Small intestine (tissue), 16 donors: ENCODE results near the gene TGFBR1. TPM values are rescaled to one million over a fixed set of nuclear protein-coding genes. Genes with fewer than 3 reads are reported as not detected.

Source experiments
- DNase-seq, 2 donors: peaks; one replicate each; pipeline versions ENCODE4 v3.0.0 to v3.0.0-alpha.2; 2013
- FAIRE-seq: peaks from 2 replicates; lab custom pipeline; 2012; peaks lifted over from hg19 to GRCh38; lab: Jason Lieb, UNC
- H3K27ac ChIP-seq, 3 donors: one replicate each; pipeline ENCODE4 v1.5.1; 2013; ENCODE audit warnings: low read length in 2 of 3, mild to moderate bottlenecking in 2 of 3, control low read depth in 1 of 3, inconsistent platforms in 1 of 3, low read depth in 1 of 3, moderate library complexity in 1 of 3
- H3K27me3 ChIP-seq, 3 donors: one replicate each; pipeline ENCODE4 v1.6.1; 2013; ENCODE audit warnings: low read length in 3 of 3, inconsistent platforms in 1 of 3; ENCODE audit not compliant: control insufficient read depth in 3 of 3, insufficient read depth in 3 of 3
- H3K36me3 ChIP-seq, 3 donors: one replicate each; pipeline ENCODE4 v1.6.1; 2013; ENCODE audit warnings: low read length in 3 of 3, inconsistent platforms in 1 of 3, low read depth in 1 of 3, mild to moderate bottlenecking in 1 of 3, moderate library complexity in 1 of 3; ENCODE audit not compliant: control insufficient read depth in 3 of 3, insufficient read depth in 2 of 3
- H3K4me1 ChIP-seq, 3 donors: one replicate each; pipeline ENCODE4 v1.6.1; 2013; ENCODE audit warnings: low read length in 2 of 3, inconsistent platforms in 1 of 3, low read depth in 1 of 3, mild to moderate bottlenecking in 1 of 3, moderate library complexity in 1 of 3; ENCODE audit not compliant: control insufficient read depth in 3 of 3, insufficient read depth in 2 of 3
- H3K4me3 ChIP-seq, 3 donors: one replicate each; pipeline ENCODE4 v1.5.1; 2013; ENCODE audit warnings: low read length in 3 of 3, control low read depth in 1 of 3, inconsistent platforms in 1 of 3, low read depth in 1 of 3, mild to moderate bottlenecking in 1 of 3, moderate library complexity in 1 of 3
- H3K9me3 ChIP-seq, 2 donors: one replicate each; pipeline ENCODE4 v1.6.1; 2013; ENCODE audit warnings: low read depth in 1 of 2, low read length in 1 of 2; ENCODE audit not compliant: control insufficient read depth in 2 of 2, insufficient read depth in 1 of 2
- WGBS, 3 donors: extraction: QIAGEN DNeasy Blood & Tissue Kit; methylation state at CpG; one replicate each; pipeline ENCODE4 v1.1.7; 2013; 5-methylcytosine and 5-hydroxymethylcytosine counted together
- long read RNA-seq, 10 donors: transcript quantifications; one replicate each; lab custom pipeline, GENCODE V29; 2026
- polyA plus RNA-seq, 4 donors: library from polyadenylated mRNA; stranded (reverse) in 3 of 4; unstranded in 1 of 4; fragments of 200-250 nt in 3 of 4; fragments of 120-200 nt in 1 of 4; gene quantifications; one replicate each; pipeline versions ENCODE4 v1.2.1 to v1.2.3, GENCODE V29; 2013
- donor health status: healthy with polysubstance abuse.
- donor health status: control.
- donor health status: control.
- donor health status: Bipolar disorder and iron deficiency.
- donor health status: healthy.

Gene TGFBR1
- 10 to 100 TPM in 1 of 4 donors, 1 to 10 TPM in 3; 3.8 to 16.2 (median 6.8) TPM for polyA plus RNA-seq
- long read RNA-seq, donor 1, full-length matches to known transcripts: 3 of 3 reads
- long read RNA-seq, donor 1, partial matches to known transcripts: 0 of 3 reads
- long read RNA-seq, donor 1, other reads (novel, unspliced or antisense): 0 of 3 reads
- long read RNA-seq, donor 2, full-length matches to known transcripts: 4 of 4 reads
- long read RNA-seq, donor 2, partial matches to known transcripts: 0 of 4 reads
- long read RNA-seq, donor 2, other reads (novel, unspliced or antisense): 0 of 4 reads
- long read RNA-seq, donor 3: 0 reads
- long read RNA-seq, donor 4: 0 reads
- long read RNA-seq, donor 5: 0 reads
- long read RNA-seq, donor 6, full-length matches to known transcripts: 3 of 3 reads
- long read RNA-seq, donor 6, partial matches to known transcripts: 0 of 3 reads
- long read RNA-seq, donor 6, other reads (novel, unspliced or antisense): 0 of 3 reads
- long read RNA-seq, donor 7, full-length matches to known transcripts: 4 of 4 reads
- long read RNA-seq, donor 7, partial matches to known transcripts: 0 of 4 reads
- long read RNA-seq, donor 7, other reads (novel, unspliced or antisense): 0 of 4 reads
- long read RNA-seq, donor 8: 0 reads
- long read RNA-seq, donor 9, full-length matches to known transcripts: 2 of 2 reads
- long read RNA-seq, donor 9, partial matches to known transcripts: 0 of 2 reads
- long read RNA-seq, donor 9, other reads (novel, unspliced or antisense): 0 of 2 reads
- long read RNA-seq, donor 10, full-length matches to known transcripts: 3 of 3 reads
- long read RNA-seq, donor 10, partial matches to known transcripts: 0 of 3 reads
- long read RNA-seq, donor 10, other reads (novel, unspliced or antisense): 0 of 3 reads

DNA sequence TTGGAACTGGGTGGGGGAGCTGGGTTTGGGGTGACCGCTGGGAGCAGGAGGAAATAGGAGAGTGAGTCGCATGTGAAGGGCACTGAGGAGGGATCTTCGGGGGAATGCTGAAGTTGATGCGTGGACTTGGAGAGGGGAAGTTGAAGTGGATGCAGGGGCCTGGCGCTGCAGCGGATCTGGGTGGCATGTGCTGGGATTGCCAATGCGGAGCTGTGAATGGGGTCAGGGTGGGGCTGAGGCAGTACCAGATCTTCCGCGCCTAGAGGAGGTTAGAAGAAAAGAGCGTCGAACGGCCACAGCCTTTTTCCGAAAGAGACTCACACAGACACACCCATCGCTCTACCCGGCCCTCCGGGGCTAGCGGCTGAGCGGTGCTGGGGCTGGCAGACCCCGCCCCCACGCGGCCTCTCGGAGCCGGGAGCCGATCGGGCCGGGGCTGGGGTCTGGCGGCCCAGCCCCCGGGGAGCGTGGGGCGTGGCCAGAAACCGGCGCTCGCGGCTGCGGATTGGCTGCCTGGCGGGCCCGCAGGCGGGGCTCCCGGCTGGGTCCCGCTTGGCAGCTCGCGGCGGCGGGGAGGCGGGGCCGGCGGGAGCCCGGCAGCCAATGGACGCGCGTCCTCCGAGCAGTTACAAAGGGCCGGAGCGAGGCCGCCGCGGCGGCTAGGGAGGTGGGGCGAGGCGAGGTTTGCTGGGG, at the start of gene TGFBR1:
Gene TGFBR1 (plus strand): TSS at position 655 of the 693 bp plus-strand sequence. CDS start 93 bp downstream, outside the sequence.
- peak within 1 kb of the TSS; percentile 60 to 91 (median 82) for H3K27ac ChIP-seq
- WGBS, 3 donors: 0 to 1% (median 0%) methylated on average over 36 to 60 of the region's 60 CpGs
- H3K9me3 ChIP-seq: no peaks in the 10 kb centered on the region
- peak; percentile 93 to 96 for DNase-seq
- peaks cover 0 to 22% (median 16%) of the 10 kb centered on the region in 3 donors for H3K4me1 ChIP-seq
- H3K4me3 ChIP-seq: peak within 1 kb of the TSS; percentile 78 to 99 (median 86)
- no peaks in the 10 kb centered on the region for H3K27me3 ChIP-seq
- no peaks in the 10 kb centered on the region for H3K36me3 ChIP-seq
- no peak for FAIRE-seq

DNA sequence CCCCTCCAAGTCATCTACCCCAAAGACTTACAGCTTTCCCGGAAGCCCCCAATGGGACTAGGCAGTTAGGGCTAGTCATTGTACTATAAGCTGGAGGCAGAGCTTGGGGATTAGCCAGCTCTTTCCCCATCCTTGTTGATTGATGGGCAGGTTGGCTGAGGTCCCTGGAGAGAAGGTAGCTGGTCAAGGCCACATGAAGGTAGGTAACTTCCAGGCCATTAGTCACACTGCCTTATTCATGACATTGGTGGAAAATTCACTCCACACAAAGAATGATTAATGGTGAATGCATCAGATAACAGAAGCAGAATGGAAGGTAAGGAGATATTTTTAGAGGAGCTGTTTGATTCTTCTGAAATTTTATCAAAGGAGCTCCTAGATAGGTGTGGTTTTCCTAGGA, 49.5 kb upstream of the TGFBR1 start:
- no peaks in the 10 kb centered on the region for H3K27me3 ChIP-seq
- no peak overlapping the region for H3K4me3 ChIP-seq
- DNase-seq: no peak
- H3K36me3 ChIP-seq: no peaks in the 10 kb centered on the region
- H3K27ac ChIP-seq: no peak overlapping the region
- no peak for FAIRE-seq
- 95 to 100% (median 96%) methylated on average over 1 of the region's 1 CpG for WGBS, 3 donors
- H3K9me3 ChIP-seq: no peaks in the 10 kb centered on the region
- peaks cover 0 to 4% (median 0%) of the 10 kb centered on the region in 3 donors for H3K4me1 ChIP-seq

DNA sequence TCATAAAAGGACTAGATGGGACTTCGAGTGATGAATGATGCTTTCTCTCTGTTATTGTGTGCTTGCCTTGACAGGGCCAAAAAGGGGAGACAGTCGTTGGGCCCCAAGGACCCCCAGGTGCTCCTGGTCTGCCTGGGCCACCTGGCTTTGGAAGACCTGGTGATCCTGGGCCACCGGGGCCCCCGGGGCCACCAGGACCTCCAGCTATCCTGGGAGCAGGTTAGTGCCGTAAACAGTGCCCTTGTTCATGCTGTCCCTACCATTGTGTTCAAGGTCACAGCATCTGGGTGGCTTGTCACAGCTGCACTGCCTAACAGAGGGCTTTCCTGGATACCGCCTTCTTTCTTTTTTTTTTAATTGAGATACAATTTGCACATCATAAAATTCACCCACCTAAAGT, 48.7 kb upstream of the TGFBR1 start:
- no peak overlapping the region for H3K27ac ChIP-seq
- no peak for DNase-seq
- FAIRE-seq: no peak
- peaks cover 0 to 4% (median 0%) of the 10 kb centered on the region in 3 donors for H3K4me1 ChIP-seq
- H3K4me3 ChIP-seq: no peak overlapping the region
- 89 to 98% (median 97%) methylated on average over 6 of the region's 6 CpGs for WGBS, 3 donors
- H3K27me3 ChIP-seq: no peaks in the 10 kb centered on the region
- H3K36me3 ChIP-seq: no peaks in the 10 kb centered on the region
- H3K9me3 ChIP-seq: no peaks in the 10 kb centered on the region

DNA sequence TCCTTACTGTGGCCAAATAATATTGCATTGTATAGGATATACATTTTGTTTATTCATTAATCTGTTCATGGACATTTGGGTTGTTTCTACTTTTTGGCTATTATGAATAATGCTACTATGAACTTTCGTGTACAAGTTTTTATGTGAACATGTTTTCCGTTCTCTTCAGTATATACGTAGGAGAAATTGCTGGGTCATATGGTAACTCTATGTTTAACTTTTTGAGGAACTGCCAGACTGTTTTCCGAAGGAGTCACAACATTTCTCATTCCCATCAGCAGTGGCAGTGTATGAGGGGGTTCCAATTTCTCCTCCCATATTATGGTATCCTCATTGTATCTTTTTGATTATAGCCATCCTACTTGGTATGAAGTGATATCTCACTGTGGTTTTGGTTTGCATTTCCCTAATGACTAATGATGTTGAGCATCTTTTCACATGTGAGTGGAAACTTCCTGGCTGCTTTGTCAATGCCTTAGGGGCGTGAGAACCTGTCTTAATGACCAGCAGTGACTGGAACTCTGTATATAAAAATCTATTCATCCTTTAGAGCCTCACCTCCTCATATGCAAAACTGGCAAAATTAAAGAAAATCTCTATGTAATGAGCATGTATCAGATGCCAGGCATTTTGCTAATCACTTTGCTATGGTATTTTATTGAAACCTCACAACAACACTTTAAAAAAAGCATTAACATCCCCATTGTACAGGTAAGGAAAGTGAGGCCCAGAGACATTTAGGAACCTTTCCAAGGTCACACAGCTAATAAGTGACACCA, 47.8 kb upstream of the TGFBR1 start:
- Histone ChIP-seq H3K4me1 (no peaks in the 10 kb centered on the region), H3K27ac (peak overlapping the region in 1 of 3 donors; percentile 14), H3K4me3 (no peak overlapping the region), H3K27me3 (no peaks in the 10 kb centered on the region), H3K9me3 (no peaks in the 10 kb centered on the region), H3K36me3 (no peaks in the 10 kb centered on the region)
- FAIRE-seq (no peak), DNase-seq (peak in 1 of 2 donors; percentile 33)
- WGBS, 3 donors: 70 to 79% (median 71%) methylated on average over 5 of the region's 5 CpGs

DNA sequence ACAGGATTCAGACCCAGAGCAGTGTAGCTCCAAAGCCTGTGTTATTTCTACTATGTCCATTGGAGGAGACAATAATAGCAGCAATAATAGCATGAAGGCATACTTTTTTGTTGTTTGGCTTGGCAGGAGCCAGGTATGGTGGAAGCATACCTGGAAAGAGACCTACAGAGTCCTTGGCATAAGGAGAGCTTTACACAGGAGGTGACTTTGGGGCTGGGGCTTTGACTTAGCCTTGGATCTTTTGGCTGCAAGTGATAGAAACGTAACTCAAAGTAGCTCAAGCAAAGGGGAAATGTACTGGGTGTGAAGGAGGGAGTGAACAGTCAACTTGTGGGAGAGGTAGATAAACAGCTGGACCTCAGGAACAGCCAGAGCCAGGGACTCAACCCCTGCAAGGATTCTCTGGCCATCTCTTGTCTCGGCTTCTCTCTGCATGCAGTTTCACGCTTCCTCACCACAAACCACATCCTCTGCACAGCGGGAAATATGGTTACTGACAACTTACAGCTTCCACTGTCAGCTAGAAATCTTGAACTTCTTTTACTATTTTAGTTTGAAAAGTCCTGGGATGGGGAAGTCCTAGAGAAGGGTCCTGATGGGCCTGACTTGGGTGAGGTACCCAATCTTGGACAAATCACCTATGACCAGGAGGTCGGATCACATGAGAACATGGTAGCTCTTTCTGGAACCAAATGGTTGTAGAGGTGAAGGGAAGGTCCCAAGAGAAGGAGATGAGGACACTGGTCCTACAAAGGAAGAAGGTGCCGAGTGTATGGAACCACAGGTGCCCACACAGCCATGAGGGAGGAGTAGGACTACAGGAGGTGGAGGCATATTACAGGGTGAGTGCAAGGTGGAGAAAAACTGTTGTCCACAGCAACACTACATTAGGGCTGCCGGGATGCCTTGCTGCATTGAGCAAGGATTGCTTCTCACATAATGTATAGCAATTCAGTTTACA, 47.0 kb upstream of the TGFBR1 start:
- 65 to 86% (median 69%) methylated on average over 7 of the region's 7 CpGs for WGBS, 3 donors
- no peaks in the 10 kb centered on the region for H3K27me3 ChIP-seq
- no peaks in the 10 kb centered on the region for H3K4me1 ChIP-seq
- no peak overlapping the region for H3K4me3 ChIP-seq
- H3K36me3 ChIP-seq: no peaks in the 10 kb centered on the region
- H3K9me3 ChIP-seq: no peaks in the 10 kb centered on the region
- H3K27ac ChIP-seq: peak overlapping the region in 2 of 3 donors; percentile 19 to 35
- DNase-seq (peak; percentile 11 to 67), FAIRE-seq (no peak)

DNA sequence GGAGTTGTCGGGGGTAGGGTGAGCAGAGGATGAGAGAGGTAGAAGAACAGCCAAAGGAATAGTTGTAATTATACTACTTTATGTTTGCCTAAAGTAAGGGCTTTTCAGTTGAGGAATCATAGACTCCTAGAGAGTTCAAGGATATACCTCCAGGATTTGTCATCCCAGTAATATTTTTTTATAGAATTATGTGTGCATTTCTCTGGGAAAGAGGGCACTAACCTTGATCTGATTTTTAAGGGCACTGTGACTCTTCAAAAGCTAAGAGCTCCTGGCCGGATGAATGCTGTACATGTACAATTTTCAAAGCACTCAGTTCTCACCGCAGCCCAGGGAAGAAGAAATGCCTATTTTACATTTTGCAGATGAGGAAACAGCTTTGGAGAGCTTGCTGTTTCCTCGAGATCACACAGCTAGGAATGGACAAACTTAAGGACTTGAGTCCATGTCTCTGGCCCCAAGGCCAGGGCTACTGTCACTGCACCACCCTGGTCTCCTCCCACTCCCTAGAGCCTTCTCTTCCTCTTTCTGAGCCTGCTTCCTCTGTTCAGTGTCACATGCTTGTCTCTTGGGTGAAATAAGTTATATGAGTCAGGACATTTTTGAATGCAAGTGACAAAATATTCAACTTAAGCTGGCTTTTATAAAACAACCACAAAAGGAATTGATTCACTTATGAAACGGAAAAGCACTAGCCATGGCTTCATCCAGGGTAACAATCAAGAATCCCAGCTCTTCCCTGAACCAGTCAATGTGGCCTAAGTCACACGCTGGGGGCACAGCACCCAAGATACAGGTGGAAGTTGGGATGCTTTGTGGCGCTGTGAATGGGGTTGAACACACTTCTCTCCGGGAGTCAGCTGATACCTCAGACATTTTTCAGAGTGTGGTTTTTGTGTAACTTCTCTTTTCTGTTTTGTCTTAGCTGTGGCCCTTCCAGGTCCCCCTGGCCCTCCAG, 45.7 kb upstream of the TGFBR1 start:
- FAIRE-seq: no peak
- Histone ChIP-seq H3K9me3 (no peaks in the 10 kb centered on the region), H3K4me3 (no peak overlapping the region), H3K27me3 (no peaks in the 10 kb centered on the region), H3K27ac (peak overlapping the region in 1 of 3 donors; percentile 76), H3K36me3 (no peaks in the 10 kb centered on the region), H3K4me1 (peaks cover 0 to 2% (median 0%) of the 10 kb centered on the region in 3 donors)
- 71 to 79% (median 74%) methylated on average over 8 of the region's 8 CpGs for WGBS, 3 donors
- peak in 1 of 2 donors; percentile 27 for DNase-seq
